ENCODE results near the gene CX3CR1.

- no peak for TF ChIP-seq CTCF (IDR thresholded peaks at IDR 0.05; ENCODE audit: insufficient read depth, low read length, poor library complexity, severe bottlenecking)
- TF ChIP-seq EZH2phosphoT487 (conservative IDR thresholded peaks at IDR 0.05; ENCODE audit: low read length), result no peak
These were observed 45.2 kb downstream of the CX3CR1 start for GRCh38 chr3:39234651-39235050.

Measured in SU-DHL-6 (cell line).